GM12873 (cell line): Measurements from ENCODE around the gene GLYR1.

Experiments used
- TF ChIP-seq, protein P1 (sequence below): IDR thresholded peaks from 2 replicates; pipeline ENCODE4 v1.5.1; 2012; ENCODE audit warnings: low read depth, mild to moderate bottlenecking, moderate library complexity, low read length, control low read depth; ENCODE audit not compliant: insufficient read depth; ENCODE audit errors: missing control alignments

GLYR1 gene

DNA sequence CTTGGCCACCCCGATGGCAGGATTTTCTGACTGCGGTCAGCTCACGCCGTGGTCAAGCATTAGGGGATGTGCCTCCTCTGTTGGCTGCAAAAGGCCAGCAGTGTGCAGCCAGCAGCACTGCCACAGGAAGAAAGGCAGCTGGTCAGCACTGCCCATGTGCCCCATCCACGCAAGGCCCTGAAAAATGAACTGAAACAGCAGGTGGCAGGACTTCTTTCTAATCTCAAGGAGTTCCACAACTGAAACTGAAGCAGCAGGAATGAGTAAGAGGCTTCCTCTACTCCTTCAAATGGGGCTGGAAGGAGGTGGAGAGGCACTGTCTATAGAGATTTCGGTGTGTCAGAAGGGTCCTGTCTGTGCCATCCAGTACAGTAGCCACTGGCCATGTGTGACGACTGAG, 83.3 kb downstream of the GLYR1 start:
- TF ChIP-seq, protein P1, sequence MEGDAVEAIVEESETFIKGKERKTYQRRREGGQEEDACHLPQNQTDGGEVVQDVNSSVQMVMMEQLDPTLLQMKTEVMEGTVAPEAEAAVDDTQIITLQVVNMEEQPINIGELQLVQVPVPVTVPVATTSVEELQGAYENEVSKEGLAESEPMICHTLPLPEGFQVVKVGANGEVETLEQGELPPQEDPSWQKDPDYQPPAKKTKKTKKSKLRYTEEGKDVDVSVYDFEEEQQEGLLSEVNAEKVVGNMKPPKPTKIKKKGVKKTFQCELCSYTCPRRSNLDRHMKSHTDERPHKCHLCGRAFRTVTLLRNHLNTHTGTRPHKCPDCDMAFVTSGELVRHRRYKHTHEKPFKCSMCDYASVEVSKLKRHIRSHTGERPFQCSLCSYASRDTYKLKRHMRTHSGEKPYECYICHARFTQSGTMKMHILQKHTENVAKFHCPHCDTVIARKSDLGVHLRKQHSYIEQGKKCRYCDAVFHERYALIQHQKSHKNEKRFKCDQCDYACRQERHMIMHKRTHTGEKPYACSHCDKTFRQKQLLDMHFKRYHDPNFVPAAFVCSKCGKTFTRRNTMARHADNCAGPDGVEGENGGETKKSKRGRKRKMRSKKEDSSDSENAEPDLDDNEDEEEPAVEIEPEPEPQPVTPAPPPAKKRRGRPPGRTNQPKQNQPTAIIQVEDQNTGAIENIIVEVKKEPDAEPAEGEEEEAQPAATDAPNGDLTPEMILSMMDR = no peak

DNA sequence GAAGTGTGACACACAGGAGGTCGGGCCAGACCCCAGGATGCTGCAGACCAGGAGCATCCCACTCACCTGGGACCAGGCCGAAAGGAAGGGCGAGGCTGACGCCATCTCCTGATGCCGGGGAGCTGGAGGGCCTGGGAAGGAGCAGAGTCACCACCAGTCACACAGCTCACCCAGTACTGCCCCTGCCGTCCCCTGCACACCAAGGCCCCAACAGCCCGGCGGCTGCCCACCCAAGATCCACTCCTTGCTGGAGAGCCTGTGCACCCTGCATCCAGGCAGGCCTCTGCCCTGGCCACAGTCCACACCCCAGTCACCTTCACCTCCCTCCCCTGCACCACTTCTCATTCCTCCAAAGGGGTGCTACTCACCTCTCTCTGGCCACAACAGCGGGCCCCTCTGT, 84.9 kb downstream of the GLYR1 start:
- TF ChIP-seq, protein P1 = no peak

DNA sequence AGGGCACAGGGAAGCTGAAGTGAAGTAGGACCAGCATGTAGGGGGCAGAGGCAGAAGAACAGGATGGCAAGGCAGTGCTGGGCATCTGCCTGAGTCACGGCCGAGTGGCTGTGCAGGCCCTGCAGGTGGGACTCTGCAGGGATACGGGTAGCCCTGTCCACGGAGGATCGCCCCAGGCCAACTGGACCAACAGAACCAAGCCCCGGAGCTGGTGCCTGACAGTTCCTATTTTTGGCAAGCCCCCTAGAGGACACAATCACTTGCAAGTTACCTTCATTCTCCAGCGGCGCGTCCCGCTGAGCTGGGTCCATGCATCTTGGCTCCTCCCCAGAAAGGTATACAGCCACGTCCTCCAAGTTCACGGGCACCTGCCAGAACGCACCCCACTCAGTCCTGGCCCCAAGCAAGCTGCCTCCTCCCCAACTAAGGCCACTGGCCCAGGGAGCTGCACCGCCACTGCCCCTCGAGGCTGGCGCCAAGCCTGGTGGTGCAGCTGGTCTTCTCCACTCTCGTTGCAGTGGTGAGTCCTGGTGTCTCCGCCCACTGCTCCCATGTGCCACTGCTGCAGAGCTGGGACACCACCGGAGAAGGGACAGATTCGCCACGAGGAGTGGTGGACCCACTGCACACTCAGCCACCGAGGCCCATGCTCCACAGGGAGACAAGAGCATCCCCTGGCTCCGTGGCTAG, 86.7 kb downstream of the GLYR1 start:
- TF ChIP-seq, protein P1 = no peak

GRCh38 chr16:4755687-4756086, 91.4 kb downstream of the GLYR1 start:
- TF ChIP-seq, protein P1 = no peak

GRCh38 chr16:4754865-4755264, 92.2 kb downstream of the GLYR1 start:
- TF ChIP-seq, protein P1 = no peak

DNA sequence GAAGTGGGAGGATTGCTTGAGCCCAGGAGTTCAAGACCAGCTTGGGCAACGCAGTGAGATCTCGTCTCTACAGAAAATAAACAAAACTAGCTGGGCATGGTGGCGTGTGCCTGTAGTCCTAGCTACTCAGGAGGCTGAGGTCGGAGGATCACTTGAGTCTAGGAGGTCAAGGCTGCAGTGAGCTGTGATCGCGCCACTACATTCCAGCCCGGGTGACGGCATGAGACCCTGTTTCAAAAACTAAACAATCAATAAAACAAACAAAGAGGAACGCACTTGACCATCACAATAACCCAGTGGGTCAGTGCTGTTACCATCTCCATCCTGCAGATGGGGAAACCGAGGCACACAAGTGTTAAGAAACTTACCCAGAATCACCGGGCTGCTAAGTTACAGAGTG, 93.9 kb downstream of the GLYR1 start:
- TF ChIP-seq, protein P1 = no peak
